Lung microvascular endothelial cell (primary cell): Measurements from ENCODE around the gene MAGEA2B. TPM values are rescaled to one million over a fixed set of nuclear protein-coding genes. Genes with fewer than 3 reads are reported as not detected.
"Not testable (repeated sequence)": the region's sequence is repeated elsewhere in the genome, so short reads cannot be mapped to it uniquely, and the experiment has no call there.

Experiments
- DNase-seq, 2 donors: peaks; one replicate each; pipeline versions ENCODE4 v3.0.0 to v3.0.0-alpha.2; 2010; ENCODE audit warnings: low read depth in 2 of 2
- total RNA-seq: library from RNA; depleted of rRNA; stranded (reverse); fragments of >200 nt; gene quantifications from 2 replicates; pipeline ENCODE4 v1.2.1, GENCODE V29; 2014

MAGEA2B gene, protein sequence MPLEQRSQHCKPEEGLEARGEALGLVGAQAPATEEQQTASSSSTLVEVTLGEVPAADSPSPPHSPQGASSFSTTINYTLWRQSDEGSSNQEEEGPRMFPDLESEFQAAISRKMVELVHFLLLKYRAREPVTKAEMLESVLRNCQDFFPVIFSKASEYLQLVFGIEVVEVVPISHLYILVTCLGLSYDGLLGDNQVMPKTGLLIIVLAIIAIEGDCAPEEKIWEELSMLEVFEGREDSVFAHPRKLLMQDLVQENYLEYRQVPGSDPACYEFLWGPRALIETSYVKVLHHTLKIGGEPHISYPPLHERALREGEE
- total RNA-seq: not detected in 2 replicates

DNA sequence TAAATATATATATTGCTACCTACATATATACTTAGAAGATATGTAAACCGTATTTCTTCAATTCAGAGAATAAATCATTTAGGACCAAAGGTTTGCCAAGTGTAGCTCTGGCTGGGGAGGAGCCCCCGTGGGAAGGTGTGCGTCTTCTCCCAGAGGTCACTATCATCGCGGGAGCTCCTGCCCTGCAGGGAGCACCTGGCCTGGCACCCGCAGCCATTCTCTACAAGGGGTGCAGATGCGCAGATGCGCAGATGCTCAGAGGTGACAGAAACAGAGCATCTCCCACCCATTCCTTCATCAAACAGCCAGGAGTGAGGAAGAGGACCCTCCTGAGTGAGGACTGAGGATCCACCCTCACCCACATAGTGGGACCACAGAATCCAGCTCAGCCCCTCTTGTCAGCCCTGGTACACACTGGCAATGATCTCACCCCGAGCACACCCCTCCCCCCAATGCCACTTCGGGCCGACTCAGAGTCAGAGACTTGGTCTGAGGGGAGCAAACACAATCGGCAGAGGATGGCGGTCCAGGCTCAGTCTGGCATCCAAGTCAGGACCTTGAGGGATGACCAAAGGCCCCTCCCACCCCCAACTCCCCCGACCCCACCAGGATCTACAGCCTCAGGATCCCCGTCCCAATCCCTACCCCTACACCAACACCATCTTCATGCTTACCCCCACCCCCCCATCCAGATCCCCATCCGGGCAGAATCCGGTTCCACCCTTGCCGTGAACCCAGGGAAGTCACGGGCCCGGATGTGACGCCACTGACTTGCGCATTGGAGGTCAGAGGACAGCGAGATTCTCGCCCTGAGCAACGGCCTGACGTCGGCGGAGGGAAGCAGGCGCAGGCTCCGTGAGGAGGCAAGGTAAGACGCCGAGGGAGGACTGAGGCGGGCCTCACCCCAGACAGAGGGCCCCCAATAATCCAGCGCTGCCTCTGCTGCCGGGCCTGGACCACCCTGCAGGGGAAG lies at the start of gene MAGEA2B:
TSS of gene MAGEA2B (plus strand) at position 814 of the 973 bp plus-strand sequence. CDS start 2,479 bp downstream, outside the sequence.
- DNase-seq: not testable (repeated sequence)

GRCh38 chrX:152674135-152674534 lies 40.3 kb upstream of the MAGEA2B start:
- no peak for DNase-seq

DNA sequence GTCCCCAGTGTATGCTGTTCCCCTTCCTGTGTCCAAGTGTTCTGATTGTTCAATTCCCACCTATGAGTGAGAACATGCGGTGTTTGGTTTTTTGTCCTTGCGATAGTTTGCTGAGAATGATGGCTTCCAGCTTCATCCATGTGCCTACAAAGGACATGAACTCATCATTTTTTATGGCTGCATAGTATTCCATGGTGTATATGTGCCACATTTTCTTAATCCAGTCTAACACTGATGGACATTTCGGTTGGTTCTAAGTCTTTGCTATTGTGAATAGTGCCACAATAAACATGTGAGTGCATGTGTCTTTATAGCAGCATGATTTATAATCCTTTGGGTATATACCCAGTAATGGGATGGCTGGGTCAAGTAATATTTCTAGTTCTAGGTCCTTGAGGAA lies 39.8 kb upstream of the MAGEA2B start:
- DNase-seq: not testable (repeated sequence)

DNA sequence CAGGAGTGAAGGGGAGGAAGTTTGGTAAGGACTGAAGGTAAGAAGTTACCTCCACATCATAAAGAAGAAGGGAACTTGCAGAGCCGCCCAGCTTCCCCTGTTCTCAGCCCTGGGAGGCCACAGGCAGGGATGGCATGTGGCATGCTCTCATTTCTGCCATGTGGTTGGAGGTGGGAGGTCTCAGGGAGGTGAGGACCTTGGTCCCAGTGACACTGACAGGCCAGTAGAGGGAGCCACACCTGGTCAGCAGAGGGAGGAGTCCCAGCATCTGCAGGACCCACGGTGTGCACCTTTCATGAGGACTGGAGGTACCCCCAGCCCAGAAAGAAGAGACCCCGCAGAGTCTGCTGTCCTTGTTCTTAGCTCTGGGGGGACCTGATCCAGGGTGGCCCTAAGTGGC lies 33.4 kb upstream of the MAGEA2B start:
- not testable (repeated sequence) for DNase-seq

- not testable (repeated sequence) for DNase-seq
Observed at GRCh38 chrX:152697952-152698931, 16.2 kb upstream of the MAGEA2B start, which contains the start of gene MAGEA3. MAGEA3 (plus strand) TSS chrX:152698794; CDS start chrX:152700833, 2,039 bp downstream.

DNA sequence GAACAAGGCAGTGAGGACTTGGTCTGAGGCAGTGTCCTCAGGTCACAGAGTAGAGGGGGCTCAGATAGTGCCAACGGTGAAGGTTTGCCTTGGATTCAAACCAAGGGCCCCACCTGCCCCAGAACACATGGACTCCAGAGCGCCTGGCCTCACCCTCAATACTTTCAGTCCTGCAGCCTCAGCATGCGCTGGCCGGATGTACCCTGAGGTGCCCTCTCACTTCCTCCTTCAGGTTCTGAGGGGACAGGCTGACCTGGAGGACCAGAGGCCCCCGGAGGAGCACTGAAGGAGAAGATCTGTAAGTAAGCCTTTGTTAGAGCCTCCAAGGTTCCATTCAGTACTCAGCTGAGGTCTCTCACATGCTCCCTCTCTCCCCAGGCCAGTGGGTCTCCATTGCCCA lies 14.0 kb upstream of the MAGEA2B start:
- DNase-seq: not testable (repeated sequence)

GRCh38 chrX:152706500-152706899 lies 7.9 kb upstream of the MAGEA2B start:
- DNase-seq: not testable (repeated sequence)

DNA sequence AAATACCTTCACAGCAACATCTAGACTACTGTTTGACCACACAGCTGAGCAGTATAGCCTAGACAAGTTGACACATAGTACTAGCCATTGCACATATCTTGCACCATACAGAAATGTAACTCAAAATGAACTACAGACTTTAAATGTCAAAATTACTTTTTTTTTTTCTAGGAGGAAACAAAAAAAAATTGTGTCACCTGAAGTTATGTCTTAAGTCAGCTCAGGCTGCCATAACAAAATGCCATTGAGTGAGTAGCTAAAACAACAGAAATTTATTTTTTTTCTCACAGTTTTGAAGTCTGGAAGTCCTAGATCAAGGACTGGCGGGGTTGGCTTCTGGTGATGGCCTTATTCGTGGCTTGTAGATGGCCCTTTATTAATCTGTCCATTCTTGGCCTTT lies 5.3 kb upstream of the MAGEA2B start, which contains the start of gene CSAG2:
TSS of gene CSAG2 (minus strand) at position 101 of the 400 bp plus-strand sequence. CDS start 161 bp downstream, outside the sequence.
- not testable (repeated sequence) for DNase-seq

DNA sequence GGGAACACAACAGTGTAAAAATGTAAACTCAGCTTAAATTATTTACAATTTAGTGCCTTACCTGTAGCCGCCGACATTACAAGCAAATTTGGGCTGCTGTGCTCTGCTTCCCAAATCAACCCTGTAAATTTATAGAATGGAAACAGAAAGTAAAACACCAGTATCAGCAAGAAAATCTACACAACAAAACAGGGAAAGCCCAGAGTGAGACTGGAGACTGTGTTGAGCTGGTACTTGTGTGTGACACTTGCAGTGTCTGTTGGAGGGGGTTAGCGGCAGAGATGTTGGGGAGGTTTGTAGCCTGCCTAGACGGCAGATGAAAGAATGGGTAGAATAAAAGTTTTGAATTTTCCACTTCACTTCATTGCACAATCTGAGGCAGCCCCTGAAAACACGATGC lies 1.2 kb upstream of the MAGEA2B start:
- DNase-seq: not testable (repeated sequence)

- DNase-seq: no peak
Observed at GRCh38 chrX:152725409-152725808, 11.0 kb downstream of the MAGEA2B start.

DNA sequence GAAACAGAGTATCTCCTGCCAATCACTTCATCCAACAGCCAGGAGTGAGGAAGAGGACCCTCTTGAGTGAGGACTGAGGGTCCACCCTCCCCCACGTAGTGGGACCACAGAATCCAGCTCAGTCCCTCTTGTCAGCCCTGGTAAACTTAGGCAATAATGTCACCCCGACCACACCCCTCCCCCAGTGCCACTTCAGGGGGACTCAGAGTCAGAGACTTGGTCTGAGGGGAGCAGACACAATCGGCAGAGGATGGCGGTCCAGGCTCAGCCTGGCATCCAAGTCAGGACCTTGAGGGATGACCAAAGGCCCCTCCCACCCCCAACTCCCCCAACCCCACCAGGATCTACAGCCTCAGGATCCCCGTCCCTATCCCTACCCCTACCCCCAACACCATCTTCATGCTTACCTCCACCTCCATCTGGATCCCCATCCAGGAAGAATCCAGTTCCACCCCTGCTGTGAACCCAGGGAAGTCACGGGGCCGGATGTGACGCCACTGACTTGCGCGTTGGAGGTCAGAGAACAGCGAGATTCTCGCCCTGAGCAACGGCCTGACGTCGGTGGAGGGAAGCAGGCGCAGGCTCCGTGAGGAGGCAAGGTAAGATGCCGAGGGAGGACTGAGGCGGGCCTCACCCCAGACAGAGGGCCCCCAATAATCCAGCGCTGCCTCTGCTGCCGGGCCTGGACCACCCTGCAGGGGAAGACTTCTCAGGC lies 19.0 kb downstream of the MAGEA2B start, which contains the start of the genes CSAG1 and MAGEA12:
TSS of gene CSAG1 (minus strand) at position 461 of the 715 bp plus-strand sequence. CDS start 1,261 bp downstream, outside the sequence.
TSS of gene MAGEA12 (plus strand) at position 497 of the 715 bp plus-strand sequence. CDS start 2,405 bp downstream, outside the sequence.
- no peak for DNase-seq

DNA sequence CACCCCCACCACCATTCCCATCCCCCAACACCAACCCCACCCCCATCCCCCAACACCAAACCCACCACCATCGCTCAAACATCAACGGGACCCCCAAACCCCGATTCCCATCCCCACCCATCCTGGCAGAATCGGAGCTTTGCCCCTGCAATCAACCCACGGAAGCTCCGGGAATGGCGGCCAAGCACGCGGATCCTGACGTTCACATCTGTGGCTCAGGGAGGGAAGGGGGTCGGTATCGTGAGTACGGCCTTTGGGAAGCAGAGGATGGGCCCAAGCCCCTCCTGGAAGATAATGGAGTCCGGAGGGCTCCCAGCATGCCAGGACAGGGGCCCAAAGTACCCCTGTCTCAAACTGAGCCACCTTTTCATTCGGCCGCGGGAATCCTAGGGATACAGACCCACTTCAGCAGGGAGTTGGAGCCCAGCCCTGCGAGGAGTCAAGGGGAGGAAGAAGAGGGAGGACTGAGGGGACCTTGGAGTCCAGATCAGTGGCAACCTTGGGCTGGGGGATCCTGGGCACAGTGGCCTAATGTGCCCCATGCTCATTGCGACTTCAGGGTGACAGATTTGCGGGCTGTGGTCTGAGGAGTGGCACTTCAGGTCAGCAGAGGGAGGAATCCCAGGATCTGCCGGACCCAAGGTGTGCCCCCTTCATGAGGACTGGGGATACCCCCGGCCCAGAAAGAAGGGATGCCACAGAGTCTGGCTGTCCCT lies 19.9 kb downstream of the MAGEA2B start:
- not testable (repeated sequence) for DNase-seq

DNA sequence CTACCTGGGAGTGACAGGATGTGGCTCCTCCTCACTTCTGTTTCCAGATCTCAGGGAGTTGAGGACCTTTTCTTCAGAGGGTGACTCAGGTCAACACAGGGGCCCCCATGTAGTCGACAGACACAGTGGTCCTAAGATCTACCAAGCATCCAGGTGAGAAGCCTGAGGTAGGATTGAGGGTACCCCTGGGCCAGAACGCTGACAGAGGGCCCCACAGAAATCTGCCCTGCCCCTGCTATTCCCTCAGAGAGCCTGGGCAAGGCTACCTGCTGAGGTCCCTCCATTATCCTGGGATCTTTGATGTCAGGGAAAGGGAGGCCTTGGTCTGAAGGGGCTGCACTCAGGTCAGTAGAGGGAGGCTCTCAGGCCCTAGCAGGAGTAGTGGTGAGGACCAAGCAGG lies 20.7 kb downstream of the MAGEA2B start:
- no peak for DNase-seq

DNA sequence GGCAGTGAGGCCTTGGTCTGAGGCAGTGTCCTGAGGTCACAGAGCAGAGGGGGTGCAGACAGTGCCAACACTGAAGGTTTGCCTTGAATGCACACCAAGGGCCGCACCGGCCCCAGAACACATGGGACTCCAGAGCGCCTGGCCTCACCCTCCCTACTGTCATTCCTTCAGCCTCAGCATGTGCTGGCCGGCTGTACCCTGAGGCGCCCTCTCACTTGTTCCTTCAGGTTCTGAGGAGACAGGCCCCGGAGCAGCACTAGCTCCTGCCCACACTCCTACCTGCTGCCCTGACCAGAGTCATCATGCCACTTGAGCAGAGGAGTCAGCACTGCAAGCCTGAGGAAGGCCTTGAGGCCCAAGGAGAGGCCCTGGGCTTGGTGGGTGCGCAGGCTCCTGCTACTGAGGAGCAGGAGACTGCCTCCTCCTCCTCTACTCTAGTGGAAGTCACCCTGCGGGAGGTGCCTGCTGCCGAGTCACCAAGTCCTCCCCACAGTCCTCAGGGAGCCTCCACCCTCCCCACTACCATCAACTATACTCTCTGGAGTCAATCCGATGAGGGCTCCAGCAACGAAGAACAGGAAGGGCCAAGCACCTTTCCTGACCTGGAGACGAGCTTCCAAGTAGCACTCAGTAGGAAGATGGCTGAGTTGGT lies 21.6 kb downstream of the MAGEA2B start:
- DNase-seq: no peak

DNA sequence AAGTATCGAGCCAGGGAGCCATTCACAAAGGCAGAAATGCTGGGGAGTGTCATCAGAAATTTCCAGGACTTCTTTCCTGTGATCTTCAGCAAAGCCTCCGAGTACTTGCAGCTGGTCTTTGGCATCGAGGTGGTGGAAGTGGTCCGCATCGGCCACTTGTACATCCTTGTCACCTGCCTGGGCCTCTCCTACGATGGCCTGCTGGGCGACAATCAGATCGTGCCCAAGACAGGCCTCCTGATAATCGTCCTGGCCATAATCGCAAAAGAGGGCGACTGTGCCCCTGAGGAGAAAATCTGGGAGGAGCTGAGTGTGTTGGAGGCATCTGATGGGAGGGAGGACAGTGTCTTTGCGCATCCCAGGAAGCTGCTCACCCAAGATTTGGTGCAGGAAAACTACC lies 22.1 kb downstream of the MAGEA2B start:
- DNase-seq: not testable (repeated sequence)

DNA sequence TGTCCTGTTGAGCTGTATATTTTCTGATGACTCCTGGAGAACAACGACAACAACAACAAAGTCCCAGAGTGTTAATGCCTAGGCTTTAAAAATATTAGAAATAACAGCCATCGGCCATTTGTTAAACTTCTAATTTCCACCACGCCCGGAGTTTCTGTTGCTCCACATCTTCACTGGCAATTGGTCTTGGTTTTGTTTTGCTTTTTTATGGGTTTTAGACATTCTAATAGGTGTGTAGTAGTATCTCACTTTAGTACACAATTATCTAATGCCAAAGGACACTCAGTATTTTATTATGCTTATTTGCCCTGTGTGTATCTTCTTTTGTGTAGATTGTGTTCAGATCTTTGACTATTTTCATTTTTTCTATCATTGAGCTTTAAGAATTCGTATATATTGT lies 24.1 kb downstream of the MAGEA2B start:
- no peak for DNase-seq

GRCh38 chrX:152753686-152754650 lies 39.5 kb downstream of the MAGEA2B start, which contains the start of gene MAGEA2:
MAGEA2 (minus strand) TSS chrX:152753842; CDS start chrX:152751363, 2,479 bp downstream.
- not testable (repeated sequence) for DNase-seq
